ACC112 (cell line): ENCODE data around the gene HMX1.
A peak's percentile ranks its signal among the peaks of the same experiment; 100 is the strongest.

ENCODE experiments used
- H2AFZ ChIP-seq: fragments of 200-600 bp; sonication (generic); one replicate; pipeline ENCODE4 v1.6.0; 2017; ENCODE audit warnings: antibody characterized with exemption, low read length; ENCODE audit not compliant: unreplicated experiment
- H3K27ac ChIP-seq: fragments of 200-600 bp; sonication (generic); 2 replicates; pipeline ENCODE4 v1.5.1; 2014; ENCODE audit warnings: low read depth, mild to moderate bottlenecking, antibody characterized with exemption, low read length, moderate library complexity
- H3K27me3 ChIP-seq: fragments of 200-600 bp; sonication (generic); 2 replicates; pipeline ENCODE4 v1.6.1; 2014; ENCODE audit warnings: mild to moderate bottlenecking, antibody characterized with exemption, low read length, moderate library complexity, mixed read lengths; ENCODE audit not compliant: insufficient read depth
- H3K36me3 ChIP-seq: fragments of 200-600 bp; sonication (generic); 2 replicates; pipeline ENCODE4 v1.6.1; 2016; ENCODE audit warnings: mild to moderate bottlenecking, antibody characterized with exemption, low read length, moderate library complexity, mixed read lengths; ENCODE audit not compliant: insufficient read depth
- H3K4me1 ChIP-seq: fragments of 200-600 bp; sonication (generic); one replicate; pipeline ENCODE4 v1.6.1; 2016; ENCODE audit warnings: low read length, mixed read lengths; ENCODE audit not compliant: insufficient read depth, unreplicated experiment, control insufficient read depth
- H3K4me3 ChIP-seq: fragments of 200-600 bp; sonication (generic); 2 replicates; pipeline ENCODE4 v1.5.1; 2014; ENCODE audit warnings: mild to moderate bottlenecking, low read depth, low read length
- H3K79me2 ChIP-seq: fragments of 200-600 bp; sonication (generic); one replicate; pipeline ENCODE4 v1.6.0; 2016; ENCODE audit warnings: low read length; ENCODE audit not compliant: control insufficient read depth, unreplicated experiment, insufficient read depth

HMX1 gene

DNA sequence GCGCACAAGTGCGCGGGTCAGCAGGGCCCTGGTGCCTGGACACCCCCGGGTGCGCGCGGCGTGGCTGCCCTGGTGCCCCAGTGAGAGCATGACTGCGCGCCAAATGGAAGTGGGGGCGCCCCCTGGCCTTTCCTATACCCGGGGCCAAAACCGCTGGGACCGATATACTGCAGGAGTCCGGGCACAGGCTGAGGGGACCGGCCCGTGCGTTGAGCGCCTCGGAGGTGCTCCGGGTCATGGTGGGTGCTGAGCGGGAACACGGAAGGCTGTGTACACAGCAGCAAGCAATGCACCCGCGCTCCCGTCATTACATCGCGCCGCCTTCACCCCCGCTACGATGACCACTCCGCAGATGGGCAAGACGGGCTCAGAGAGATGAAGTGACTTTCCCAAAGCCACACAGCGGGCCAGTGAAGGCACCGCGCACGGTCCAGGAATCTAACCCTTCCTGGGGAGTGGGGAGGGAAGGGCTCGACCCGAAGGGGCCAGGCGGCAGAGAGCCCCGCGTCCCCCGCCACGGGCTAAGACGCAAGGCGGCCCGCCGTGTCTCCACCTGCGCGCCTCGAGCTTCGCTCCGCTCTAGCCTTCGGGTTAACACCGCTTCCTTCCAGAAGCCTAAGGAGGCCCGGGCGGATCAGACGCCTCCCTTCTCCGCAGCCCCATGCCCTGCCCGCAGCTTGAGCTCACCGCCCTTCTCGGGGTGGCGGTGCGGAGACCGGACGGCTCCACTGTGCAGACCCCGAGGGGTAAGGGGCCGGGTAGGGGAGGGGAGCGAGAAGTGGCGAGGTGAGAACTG lies 11.3 kb downstream of the HMX1 start:
- Histone ChIP-seq H3K4me1 (no peaks in the 10 kb centered on the region), H3K27me3 (peaks cover 98% of the 10 kb centered on the region), H3K4me3 (no peak overlapping the region), H3K79me2 (no peaks in the 10 kb centered on the region), H2AFZ (no peak overlapping the region), H3K36me3 (no peaks in the 10 kb centered on the region), H3K27ac (no peak overlapping the region)

GRCh38 chr4:8859550-8860095 lies 12.0 kb downstream of the HMX1 start:
- Histone ChIP-seq H2AFZ (no peak overlapping the region), H3K4me3 (no peak overlapping the region), H3K4me1 (no peaks in the 10 kb centered on the region), H3K27me3 (peaks cover 99% of the 10 kb centered on the region), H3K27ac (no peak overlapping the region), H3K79me2 (no peaks in the 10 kb centered on the region), H3K36me3 (no peaks in the 10 kb centered on the region)

DNA sequence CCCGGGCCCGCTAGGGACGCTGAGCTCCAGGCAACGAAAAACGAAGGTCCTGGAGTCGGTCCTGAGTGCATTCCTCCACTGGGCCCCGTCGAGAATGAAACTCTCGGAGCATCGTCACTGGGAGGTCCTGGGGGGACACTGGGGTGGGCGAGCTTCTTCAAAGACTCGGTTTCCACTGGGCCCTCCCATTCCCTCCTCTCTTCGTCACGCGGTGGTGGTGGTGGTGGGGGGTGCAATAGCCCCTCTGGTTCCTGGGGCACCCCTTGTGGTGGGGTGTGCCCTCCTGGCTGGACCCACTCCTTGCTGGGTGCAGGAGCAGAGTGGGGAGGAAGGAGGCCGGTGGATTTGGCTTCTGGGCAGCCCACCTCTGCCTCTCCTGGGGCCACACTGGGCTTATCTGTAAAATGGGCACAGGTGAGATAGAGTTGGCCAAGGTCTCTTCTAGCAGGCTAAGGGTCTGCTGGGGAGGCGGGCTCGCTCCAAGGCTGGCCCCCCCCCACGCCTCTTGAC lies 12.9 kb downstream of the HMX1 start:
- peaks cover 99% of the 10 kb centered on the region for H3K27me3 ChIP-seq
- H3K4me1 ChIP-seq = no peaks in the 10 kb centered on the region

GRCh38 chr4:8857766-8858700 lies 13.6 kb downstream of the HMX1 start:
- H2AFZ ChIP-seq = no peak overlapping the region
- no peak overlapping the region for H3K27ac ChIP-seq
- H3K36me3 ChIP-seq = no peaks in the 10 kb centered on the region
- peaks cover 92% of the 10 kb centered on the region for H3K27me3 ChIP-seq
- H3K79me2 ChIP-seq = no peaks in the 10 kb centered on the region
- H3K4me3 ChIP-seq = no peak overlapping the region
- H3K4me1 ChIP-seq = no peaks in the 10 kb centered on the region

More for the DNA sequence above, 12.9 kb downstream of the HMX1 start:
- no peak overlapping the region for H2AFZ ChIP-seq
- no peak overlapping the region for H3K27ac ChIP-seq
- no peaks in the 10 kb centered on the region for H3K79me2 ChIP-seq
- H3K36me3 ChIP-seq = no peaks in the 10 kb centered on the region
- no peak overlapping the region for H3K4me3 ChIP-seq

GRCh38 chr4:8856835-8857621 lies 14.6 kb downstream of the HMX1 start:
- H3K27me3 ChIP-seq = peaks cover 82% of the 10 kb centered on the region
- H3K79me2 ChIP-seq = no peaks in the 10 kb centered on the region
- no peak overlapping the region for H3K27ac ChIP-seq
- no peaks in the 10 kb centered on the region for H3K4me1 ChIP-seq
- no peak overlapping the region for H2AFZ ChIP-seq
- H3K36me3 ChIP-seq = no peaks in the 10 kb centered on the region
- peak overlapping the region; percentile 33; the same call in 1 of the 2 replicates for H3K4me3 ChIP-seq

- no peak overlapping the region for H2AFZ ChIP-seq
- no peak overlapping the region for H3K4me3 ChIP-seq
- no peaks in the 10 kb centered on the region for H3K79me2 ChIP-seq
- H3K4me1 ChIP-seq = no peaks in the 10 kb centered on the region
- no peaks in the 10 kb centered on the region for H3K36me3 ChIP-seq
- no peak overlapping the region for H3K27ac ChIP-seq
- H3K27me3 ChIP-seq = peaks cover 72% of the 10 kb centered on the region
Observed at GRCh38 chr4:8855818-8856245, 15.8 kb downstream of the HMX1 start.

DNA sequence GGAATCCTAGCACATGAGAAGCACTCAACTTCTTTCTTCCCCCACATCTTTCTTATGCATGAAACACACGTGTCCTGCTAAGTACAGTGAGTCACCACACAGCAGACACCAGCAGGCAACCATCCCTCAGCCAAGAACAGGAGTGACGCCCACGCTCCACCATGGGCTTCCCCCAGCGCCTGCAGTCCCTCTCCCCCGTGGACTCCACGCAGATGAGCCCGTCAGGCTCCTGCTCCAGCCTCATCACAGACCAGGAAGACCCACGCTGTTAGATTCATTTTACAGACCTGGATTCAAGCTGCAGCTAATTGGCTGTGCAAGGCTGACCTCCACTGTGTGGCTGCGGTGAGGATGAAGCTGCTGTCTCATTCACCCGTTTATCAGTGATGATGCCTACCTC lies 16.7 kb downstream of the HMX1 start:
- Histone ChIP-seq H3K27me3 (peaks cover 68% of the 10 kb centered on the region), H3K79me2 (no peaks in the 10 kb centered on the region), H3K27ac (no peak overlapping the region), H2AFZ (no peak overlapping the region), H3K36me3 (no peaks in the 10 kb centered on the region), H3K4me3 (no peak overlapping the region), H3K4me1 (no peaks in the 10 kb centered on the region)

DNA sequence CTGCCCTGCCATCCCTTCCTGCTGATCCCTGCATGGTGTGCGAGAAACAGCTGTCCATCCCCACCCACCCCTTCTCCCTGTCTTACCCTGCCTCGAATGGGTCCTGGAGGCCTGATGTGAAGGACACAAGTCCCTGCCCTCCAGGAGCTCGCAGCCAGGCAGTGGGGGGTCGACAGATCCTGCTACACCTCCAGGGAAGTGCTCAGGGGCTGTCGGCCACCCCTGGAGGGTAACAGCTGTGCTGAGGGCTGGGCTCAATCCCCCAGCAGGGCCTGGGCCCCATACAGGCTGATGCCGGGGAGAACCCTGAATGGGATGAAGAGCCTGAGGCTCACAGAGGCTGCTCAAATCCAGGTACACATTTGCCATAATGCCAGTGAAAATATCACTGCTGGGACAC lies 17.6 kb downstream of the HMX1 start:
- Histone ChIP-seq H3K27me3 (peaks cover 64% of the 10 kb centered on the region), H3K27ac (no peak overlapping the region), H3K4me3 (no peak overlapping the region), H2AFZ (no peak overlapping the region), H3K79me2 (no peaks in the 10 kb centered on the region), H3K36me3 (no peaks in the 10 kb centered on the region), H3K4me1 (no peaks in the 10 kb centered on the region)

- no peak overlapping the region for H3K4me3 ChIP-seq
Observed at GRCh38 chr4:8853249-8853648, 18.4 kb downstream of the HMX1 start.

More at GRCh38 chr4:8853249-8853648, 18.4 kb downstream of the HMX1 start:
- no peak overlapping the region for H2AFZ ChIP-seq
- no peaks in the 10 kb centered on the region for H3K4me1 ChIP-seq
- H3K27me3 ChIP-seq = peaks cover 64% of the 10 kb centered on the region
- no peaks in the 10 kb centered on the region for H3K36me3 ChIP-seq
- no peak overlapping the region for H3K27ac ChIP-seq
- H3K79me2 ChIP-seq = no peaks in the 10 kb centered on the region
